Ishikawa (cell line): ENCODE data around the gene TBCEL.

Experiments used
- CEBPB ChIP-seq: IDR thresholded peaks from 2 replicates; pipeline ENCODE4 v1.6.1; 2012
- CREB1 ChIP-seq: IDR thresholded peaks from 2 replicates; pipeline ENCODE4 v1.6.1; 2012; ENCODE audit warnings: low read depth
- EGR1 ChIP-seq: IDR thresholded peaks from 2 replicates; pipeline ENCODE4 v1.6.1; 2012
- EP300 ChIP-seq: IDR thresholded peaks from 2 replicates; pipeline ENCODE4 v1.6.1; 2012; ENCODE audit warnings: borderline replicate concordance
- FOXM1 ChIP-seq: IDR thresholded peaks from 2 replicates; pipeline ENCODE4 v1.6.1; 2012; ENCODE audit warnings: low read depth, borderline replicate concordance
- RAD21 ChIP-seq: IDR thresholded peaks from 2 replicates; pipeline ENCODE4 v1.6.1; 2012; ENCODE audit warnings: low read depth
- TAF1 ChIP-seq: IDR thresholded peaks from 2 replicates; pipeline ENCODE4 v1.6.1; 2012; ENCODE audit warnings: low read depth, mild to moderate bottlenecking
- TEAD4 ChIP-seq: IDR thresholded peaks from 2 replicates; pipeline ENCODE4 v1.6.1; 2012
- YY1 ChIP-seq: IDR thresholded peaks from 2 replicates; pipeline ENCODE4 v1.6.1; 2012; ENCODE audit warnings: low read depth
- ZBTB7A ChIP-seq: IDR thresholded peaks from 2 replicates; pipeline ENCODE4 v1.6.1; 2012; ENCODE audit warnings: low read depth
- TF ChIP-seq, protein P1 (sequence below): IDR thresholded peaks from 2 replicates; pipeline ENCODE4 v1.6.1; 2012; ENCODE audit warnings: low read depth, mild to moderate bottlenecking
- TF ChIP-seq, protein P2 (sequence below): IDR thresholded peaks from 2 replicates; pipeline ENCODE4 v1.6.1; 2012
- TF ChIP-seq, protein P3 (sequence below): IDR thresholded peaks from 2 replicates; pipeline ENCODE4 v1.6.1; 2012

DNA sequence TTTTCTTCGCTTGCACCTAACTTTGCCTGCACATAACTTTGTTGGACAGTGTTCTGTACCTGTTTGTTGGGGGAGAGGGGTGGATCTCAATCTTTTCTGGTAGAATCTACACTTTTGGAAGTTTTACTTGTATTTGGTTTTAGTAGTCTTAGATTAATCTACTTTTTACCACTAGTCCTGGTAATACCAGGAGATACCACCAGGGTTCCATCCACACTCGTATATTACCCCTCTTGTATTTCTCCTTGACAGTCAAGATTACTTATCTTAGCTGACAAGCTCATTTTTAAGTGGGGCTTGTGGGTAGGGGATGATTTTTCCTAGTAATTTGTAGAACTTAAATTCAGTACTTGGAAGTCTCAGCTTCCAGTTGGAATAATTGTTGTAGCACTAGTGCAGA is 39.8 kb downstream of the TBCEL start:
- TF ChIP-seq, protein P1, sequence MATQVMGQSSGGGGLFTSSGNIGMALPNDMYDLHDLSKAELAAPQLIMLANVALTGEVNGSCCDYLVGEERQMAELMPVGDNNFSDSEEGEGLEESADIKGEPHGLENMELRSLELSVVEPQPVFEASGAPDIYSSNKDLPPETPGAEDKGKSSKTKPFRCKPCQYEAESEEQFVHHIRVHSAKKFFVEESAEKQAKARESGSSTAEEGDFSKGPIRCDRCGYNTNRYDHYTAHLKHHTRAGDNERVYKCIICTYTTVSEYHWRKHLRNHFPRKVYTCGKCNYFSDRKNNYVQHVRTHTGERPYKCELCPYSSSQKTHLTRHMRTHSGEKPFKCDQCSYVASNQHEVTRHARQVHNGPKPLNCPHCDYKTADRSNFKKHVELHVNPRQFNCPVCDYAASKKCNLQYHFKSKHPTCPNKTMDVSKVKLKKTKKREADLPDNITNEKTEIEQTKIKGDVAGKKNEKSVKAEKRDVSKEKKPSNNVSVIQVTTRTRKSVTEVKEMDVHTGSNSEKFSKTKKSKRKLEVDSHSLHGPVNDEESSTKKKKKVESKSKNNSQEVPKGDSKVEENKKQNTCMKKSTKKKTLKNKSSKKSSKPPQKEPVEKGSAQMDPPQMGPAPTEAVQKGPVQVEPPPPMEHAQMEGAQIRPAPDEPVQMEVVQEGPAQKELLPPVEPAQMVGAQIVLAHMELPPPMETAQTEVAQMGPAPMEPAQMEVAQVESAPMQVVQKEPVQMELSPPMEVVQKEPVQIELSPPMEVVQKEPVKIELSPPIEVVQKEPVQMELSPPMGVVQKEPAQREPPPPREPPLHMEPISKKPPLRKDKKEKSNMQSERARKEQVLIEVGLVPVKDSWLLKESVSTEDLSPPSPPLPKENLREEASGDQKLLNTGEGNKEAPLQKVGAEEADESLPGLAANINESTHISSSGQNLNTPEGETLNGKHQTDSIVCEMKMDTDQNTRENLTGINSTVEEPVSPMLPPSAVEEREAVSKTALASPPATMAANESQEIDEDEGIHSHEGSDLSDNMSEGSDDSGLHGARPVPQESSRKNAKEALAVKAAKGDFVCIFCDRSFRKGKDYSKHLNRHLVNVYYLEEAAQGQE = no peak
- TF ChIP-seq TEAD4 = no peak
- TF ChIP-seq EP300 = no peak
- TF ChIP-seq, protein P2, sequence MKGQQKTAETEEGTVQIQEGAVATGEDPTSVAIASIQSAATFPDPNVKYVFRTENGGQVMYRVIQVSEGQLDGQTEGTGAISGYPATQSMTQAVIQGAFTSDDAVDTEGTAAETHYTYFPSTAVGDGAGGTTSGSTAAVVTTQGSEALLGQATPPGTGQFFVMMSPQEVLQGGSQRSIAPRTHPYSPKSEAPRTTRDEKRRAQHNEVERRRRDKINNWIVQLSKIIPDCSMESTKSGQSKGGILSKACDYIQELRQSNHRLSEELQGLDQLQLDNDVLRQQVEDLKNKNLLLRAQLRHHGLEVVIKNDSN = no peak
- TF ChIP-seq EGR1 = no peak
- no peak for TF ChIP-seq YY1
- TF ChIP-seq TAF1 = no peak
- no peak for TF ChIP-seq RAD21
- no peak for TF ChIP-seq CEBPB
- TF ChIP-seq CREB1 = no peak
- TF ChIP-seq, protein P3, sequence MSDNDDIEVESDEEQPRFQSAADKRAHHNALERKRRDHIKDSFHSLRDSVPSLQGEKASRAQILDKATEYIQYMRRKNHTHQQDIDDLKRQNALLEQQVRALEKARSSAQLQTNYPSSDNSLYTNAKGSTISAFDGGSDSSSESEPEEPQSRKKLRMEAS = no peak
- no peak for TF ChIP-seq FOXM1
- TF ChIP-seq ZBTB7A = no peak
